IMR-90 (cell line): ENCODE data around the gene ABCC10. TPM values are rescaled to one million over a fixed set of nuclear protein-coding genes. Genes with fewer than 3 reads are reported as not detected.

ENCODE experiments used
- ATAC-seq: fragments of 200-7000 bp; cut with Tn5 transposase; 2 replicates; pipeline ENCODE4 v1.9.1; 2020; ENCODE audit warnings: low read depth, mild to moderate bottlenecking, moderate library complexity
- BruUV-seq: library from RNA; stranded (reverse); fragments of 400-500 nt; replicated peaks from 2 replicates; lab custom pipeline; 2021; lab: Mats Ljungman, UMichigan
- CTCF ChIA-PET: fragments of 300-600 bp; formaldehyde crosslinking; extraction: SDS; loops from one replicate; lab custom pipeline; 2021; ENCODE audit warnings: antibody characterized with exemption; lab: Yijun Ruan, JAX
- POLR2A ChIA-PET: fragments of 300-600 bp; sonication (Branson Sonifier 250); formaldehyde crosslinking; loops from one replicate; lab custom pipeline; 2022; ENCODE audit warnings: antibody characterized with exemption; ENCODE audit not compliant: unreplicated experiment; lab: Charles Lee
- DNase-seq: peaks from one replicate; pipeline ENCODE4 v3.0.0; 2013
- H2AFZ ChIP-seq: replicated peaks from 2 replicates; pipeline ENCODE3; 2013; ENCODE audit warnings: low read length, mild to moderate bottlenecking; ENCODE audit not compliant: poor library complexity
- H2AK5ac ChIP-seq: 2 replicates; pipeline ENCODE4 v1.6.1; 2013; ENCODE audit warnings: low read depth, low read length, inconsistent platforms
- H2AK9ac ChIP-seq: replicated peaks from 2 replicates; pipeline ENCODE3; 2013; ENCODE audit warnings: mild to moderate bottlenecking, low read depth, low read length, moderate library complexity; ENCODE audit not compliant: poor library complexity
- H2BK120ac ChIP-seq: 2 replicates; pipeline ENCODE4 v1.6.1; 2013; ENCODE audit warnings: low read depth, low read length, inconsistent platforms
- H2BK15ac ChIP-seq: 3 replicates; pipeline ENCODE4 v1.6.1; 2013; ENCODE audit warnings: low read depth, low read length, inconsistent platforms
- H2BK20ac ChIP-seq: 2 replicates; pipeline ENCODE4 v1.6.1; 2013; ENCODE audit warnings: low read depth, mild to moderate bottlenecking, inconsistent platforms, low read length, moderate library complexity
- H2BK5ac ChIP-seq: 2 replicates; pipeline ENCODE4 v1.6.1; 2013; ENCODE audit warnings: mild to moderate bottlenecking, low read depth, low read length, inconsistent platforms; ENCODE audit not compliant: poor library complexity, severe bottlenecking
- H3K14ac ChIP-seq: replicated peaks from 2 replicates; pipeline ENCODE4 v1.6.1; 2013; ENCODE audit warnings: low read depth, low read length, inconsistent platforms
- H3K18ac ChIP-seq: 2 replicates; pipeline ENCODE4 v1.6.1; 2013; ENCODE audit warnings: low read depth, low read length, control low read depth
- H3K23ac ChIP-seq: 2 replicates; pipeline ENCODE4 v1.6.1; 2013; ENCODE audit warnings: low read depth, low read length, inconsistent platforms
- H3K27ac ChIP-seq: 2 replicates; pipeline ENCODE4 v1.5.1; 2013; ENCODE audit warnings: mild to moderate bottlenecking, control low read depth, low read length; ENCODE audit not compliant: insufficient read depth
- H3K27me3 ChIP-seq: 2 replicates; pipeline ENCODE4 v1.6.1; 2013; ENCODE audit warnings: low read length; ENCODE audit not compliant: control insufficient read depth, insufficient read depth
- H3K36me3 ChIP-seq: 2 replicates; pipeline ENCODE4 v1.6.1; 2013; ENCODE audit warnings: low read length, mixed read lengths; ENCODE audit not compliant: control insufficient read depth, insufficient read depth
- H3K4ac ChIP-seq: 2 replicates; pipeline ENCODE4 v1.6.1; 2013; ENCODE audit warnings: low read depth, low read length, inconsistent platforms
- H3K4me1 ChIP-seq: 2 replicates; pipeline ENCODE4 v1.6.1; 2013; ENCODE audit warnings: low read length, mixed read lengths; ENCODE audit not compliant: control insufficient read depth, insufficient read depth
- H3K4me2 ChIP-seq: 2 replicates; pipeline ENCODE4 v1.6.1; 2013; ENCODE audit warnings: low read depth, mild to moderate bottlenecking, control low read depth, low read length, moderate library complexity
- H3K4me3 ChIP-seq: 2 replicates; pipeline ENCODE4 v1.5.1; 2013; ENCODE audit warnings: low read depth, mild to moderate bottlenecking, control low read depth, low read length, moderate library complexity; ENCODE audit not compliant: insufficient read depth
- H3K56ac ChIP-seq: 2 replicates; pipeline ENCODE4 v1.6.1; 2013; ENCODE audit warnings: low read length, inconsistent platforms; ENCODE audit not compliant: insufficient read depth; ENCODE audit errors: extremely low read depth
- H3K79me1 ChIP-seq, 2 experiments: 2 replicates each; pipeline ENCODE4 v1.6.1; 2013; ENCODE audit warnings: low read length in 2 of 2, inconsistent platforms in 1 of 2, low read depth in 1 of 2
- H3K9ac ChIP-seq: 2 replicates; pipeline ENCODE4 v1.6.1; 2013; ENCODE audit warnings: low read depth, low read length, control low read depth
- H3K9me1 ChIP-seq: 2 replicates; pipeline ENCODE4 v1.6.1; 2013; ENCODE audit warnings: low read length, inconsistent platforms; ENCODE audit not compliant: insufficient read depth
- H3K9me3 ChIP-seq: 2 replicates; pipeline ENCODE4 v1.6.1; 2013; ENCODE audit warnings: low read length; ENCODE audit not compliant: control insufficient read depth, insufficient read depth
- H4K20me1 ChIP-seq: 2 replicates; pipeline ENCODE4 v1.6.1; 2013; ENCODE audit warnings: low read length, inconsistent platforms; ENCODE audit not compliant: insufficient read depth
- H4K5ac ChIP-seq: 2 replicates; pipeline ENCODE4 v1.6.1; 2013; ENCODE audit warnings: mild to moderate bottlenecking, low read depth, low read length, control low read depth
- H4K8ac ChIP-seq, 2 experiments: 2 replicates each; pipeline ENCODE4 v1.6.1; 2013; ENCODE audit warnings: low read depth in 2 of 2, low read length in 2 of 2, control low read depth in 1 of 2, inconsistent platforms in 1 of 2
- H4K91ac ChIP-seq: 2 replicates; pipeline ENCODE4 v1.6.1; 2013; ENCODE audit warnings: low read depth, low read length, inconsistent platforms; ENCODE audit not compliant: insufficient read depth
- BHLHE40 ChIP-seq: fragments of 150-350 bp; IDR thresholded peaks from 2 replicates; pipeline ENCODE4 v1.6.1; 2016; ENCODE audit warnings: mild to moderate bottlenecking, low read depth, low read length
- CEBPB ChIP-seq: IDR thresholded peaks from 2 replicates; pipeline ENCODE4 v1.6.1; 2012; ENCODE audit warnings: low read depth, low read length, improper control_type of control experiment
- CHD1 ChIP-seq: IDR thresholded peaks from 2 replicates; pipeline ENCODE4 v1.6.1; 2012; ENCODE audit warnings: low read depth, low read length, improper control_type of control experiment
- CTCF ChIP-seq: conservative IDR thresholded peaks from 2 replicates; pipeline ENCODE4 v1.5.1; 2012; ENCODE audit warnings: mild to moderate bottlenecking, low read depth, low read length, improper control_type of control experiment
- ELK1 ChIP-seq: fragments of 150-350 bp; IDR thresholded peaks from 2 replicates; pipeline ENCODE4 v1.6.1; 2016; ENCODE audit warnings: low read depth, mild to moderate bottlenecking, low read length, moderate library complexity, borderline replicate concordance
- FOS ChIP-seq: fragments of 150-350 bp; IDR thresholded peaks from 2 replicates; pipeline ENCODE4 v1.6.1; 2016; ENCODE audit warnings: low read depth, low read length
- MAFK ChIP-seq: IDR thresholded peaks from 2 replicates; pipeline ENCODE4 v1.6.1; 2012; ENCODE audit warnings: low read depth, low read length, improper control_type of control experiment
- MAZ ChIP-seq: IDR thresholded peaks from 2 replicates; pipeline ENCODE4 v1.6.1; 2012; ENCODE audit warnings: low read depth, mild to moderate bottlenecking, low read length, improper control_type of control experiment, moderate library complexity, borderline replicate concordance
- MXI1 ChIP-seq: IDR thresholded peaks from 2 replicates; pipeline ENCODE4 v1.6.1; 2012; ENCODE audit warnings: low read depth, mild to moderate bottlenecking, low read length, moderate library complexity, borderline replicate concordance
- NFE2L2 ChIP-seq: fragments of 150-350 bp; IDR thresholded peaks from 2 replicates; pipeline ENCODE4 v1.6.1; 2016; ENCODE audit warnings: low read depth, mild to moderate bottlenecking, low read length
- POLR2A ChIP-seq: IDR thresholded peaks from 2 replicates; pipeline ENCODE4 v1.6.1; 2012; ENCODE audit warnings: mild to moderate bottlenecking, low read depth, low read length
- RAD21 ChIP-seq: IDR thresholded peaks from 2 replicates; pipeline ENCODE4 v1.6.1; 2012; ENCODE audit warnings: low read length, improper control_type of control experiment
- RCOR1 ChIP-seq: IDR thresholded peaks from 2 replicates; pipeline ENCODE4 v1.6.1; 2012; ENCODE audit warnings: mild to moderate bottlenecking, low read length, improper control_type of control experiment; ENCODE audit not compliant: insufficient replicate concordance
- RFX5 ChIP-seq: IDR thresholded peaks from 2 replicates; pipeline ENCODE4 v1.8.0; 2012; ENCODE audit warnings: low read depth, mild to moderate bottlenecking, low read length, moderate library complexity
- SMC3 ChIP-seq: fragments of 150-350 bp; IDR thresholded peaks from 2 replicates; pipeline ENCODE4 v1.6.1; 2016; ENCODE audit warnings: low read depth, mild to moderate bottlenecking, antibody characterized with exemption, low read length, moderate library complexity
- USF2 ChIP-seq: fragments of 150-350 bp; IDR thresholded peaks from 2 replicates; pipeline ENCODE4 v1.6.1; 2017; ENCODE audit warnings: mild to moderate bottlenecking, antibody characterized with exemption, low read length, low read depth
- WGBS, 2 experiments: methylation state at CpG; one replicate each; pipeline versions ENCODE4 v1.1.5 to v1.1.7; 2013; ENCODE audit warnings: missing lambda C conversion rate in 2 of 2; ENCODE audit not compliant: insufficient read length in 1 of 2; ENCODE audit errors: extremely low coverage in 2 of 2; 5-methylcytosine and 5-hydroxymethylcytosine counted together
- dilution Hi-C: fragments of 300-500 bp; cut with HindIII; formaldehyde crosslinking; loops from one replicate; pipeline ENCODE4 v1.14.3; 2018; ENCODE audit warnings: low sequenced_read_pairs; ENCODE audit not compliant: unreplicated experiment
- in situ Hi-C: fragments of 300-500 bp; cut with MboI; formaldehyde crosslinking; loops from 3 replicates; pipeline ENCODE4 v1.14.3; 2019; ENCODE audit warnings: low sequenced_read_pairs, inconsistent platforms, mixed read lengths
- intact Hi-C: fragments of 100-400 bp; cut with micrococcal nuclease; formaldehyde crosslinking; loops from 2 replicates; pipeline ENCODE4 v1.10.0; 2022
- polyA plus RNA-seq, 3 experiments: library from polyadenylated mRNA; depleted of rRNA; stranded (reverse); fragments of >200 nt; gene quantifications; 2 replicates each; pipeline ENCODE4 v1.2.3, GENCODE V29; 2012; ENCODE audit warnings: low replicate concordance in 1 of 3
- total RNA-seq: library from RNA; depleted of rRNA; stranded (reverse); fragments of >200 nt; gene quantifications from 2 replicates; pipeline ENCODE4 v1.2.3, GENCODE V29; 2012

The ABCC10 gene
- total and polyA plus RNA-seq, 2 of the 4 experiments (the other 2 are of a cell fraction) = 7.0 to 26.3 TPM

GRCh38 chr6:43444036-43444435 is 16.7 kb downstream of the ABCC10 start:
- Histone ChIP-seq H3K56ac (no peak overlapping the region), H3K23ac (no peak overlapping the region), H3K18ac (no peak overlapping the region), H3K4me1 (no peaks in the 10 kb centered on the region), H2AK9ac (no peak overlapping the region), H2BK20ac (no peak overlapping the region), H3K4me3 (no peak overlapping the region), H2BK5ac (no peak overlapping the region), H4K91ac (no peak overlapping the region), H3K79me1 (no peaks in the 10 kb centered on the region), H3K14ac (no peak overlapping the region), H3K36me3 (peaks cover 50% of the 10 kb centered on the region), H3K27me3 (no peaks in the 10 kb centered on the region), H2AK5ac (no peak overlapping the region), H3K9me3 (no peaks in the 10 kb centered on the region), H2AFZ (no peak overlapping the region), H4K5ac (no peak overlapping the region), H4K20me1 (no peaks in the 10 kb centered on the region; the same call in 1 of the 2 replicates), H3K4ac (no peak overlapping the region), H2BK15ac (no peak overlapping the region), H3K9ac (no peak overlapping the region), H2BK120ac (no peak overlapping the region), H4K8ac (no peak overlapping the region), H3K4me2 (no peak overlapping the region), H3K9me1 (peaks cover 4% of the 10 kb centered on the region; the same call in 1 of the 2 replicates), H3K27ac (no peak overlapping the region)
- ChIA-PET CTCF (no interaction called here), POLR2A (no interaction called here)
- in situ Hi-C loops (loop anchor here (10.0 kb wide), 1 partner anchor 51 kb away; no protein-coding TSS in a partner anchor), dilution Hi-C loops (no loop called here), intact Hi-C loops (no loop called here)
- WGBS, 2 experiments = 89% methylated on average over 6 of the region's 10 CpGs; no CpG with 5 or more reads in 1 of the 2 experiments
- TF ChIP-seq BHLHE40 (no peak), MAFK (no peak), CTCF (no peak), MAZ (no peak), SMC3 (no peak), CEBPB (no peak), USF2 (no peak), CHD1 (no peak), POLR2A (no peak), ELK1 (no peak), MXI1 (no peak), RCOR1 (no peak), NFE2L2 (no peak), FOS (no peak), RAD21 (no peak), RFX5 (no peak)
- ATAC-seq (no peak), DNase-seq (no peak)
- no TSS peak for BruUV-seq
